SK-N-SH treated with all-trans-retinoic acid at 6 μM for 48 hours (cell line): ENCODE data around the gene FHIT.

Experiments
- ARNTL ChIP-seq: fragments of 450-650 bp; formaldehyde crosslinking; IDR thresholded peaks from 2 replicates; pipeline ENCODE4 v1.5.0; 2020; ENCODE audit warnings: low read depth, mild to moderate bottlenecking, moderate library complexity, borderline replicate concordance
- CSDC2 ChIP-seq: fragments of 250-450 bp; sonication (Bioruptor Pico); IDR thresholded peaks from 2 replicates; pipeline ENCODE4 v1.5.0; 2020; ENCODE audit warnings: mild to moderate bottlenecking, moderate library complexity
- ISL1 ChIP-seq: fragments of 250-450 bp; sonication (Bioruptor Pico); IDR thresholded peaks from 2 replicates; pipeline ENCODE4 v2.1.2; 2022; ENCODE audit warnings: mild to moderate bottlenecking, moderate library complexity
- PPARA ChIP-seq: fragments of 250-450 bp; sonication (Bioruptor Pico); IDR thresholded peaks from 2 replicates; pipeline ENCODE4 v1.5.0; 2020; ENCODE audit warnings: mild to moderate bottlenecking, borderline replicate concordance
- RARB ChIP-seq: fragments of 250-450 bp; sonication (Bioruptor Pico); IDR thresholded peaks from 2 replicates; pipeline ENCODE4 v1.8.0; 2021; ENCODE audit warnings: mild to moderate bottlenecking, moderate library complexity
- TOX ChIP-seq: fragments of 250-450 bp; sonication (Bioruptor Pico); IDR thresholded peaks from 2 replicates; pipeline ENCODE4 v1.8.0; 2021; ENCODE audit warnings: mild to moderate bottlenecking, moderate library complexity, borderline replicate concordance
- ZFP3 ChIP-seq: fragments of 250-450 bp; sonication (Bioruptor Pico); IDR thresholded peaks from 2 replicates; pipeline ENCODE4 v1.5.0; 2020; ENCODE audit warnings: mild to moderate bottlenecking, moderate library complexity
- ZFP30 ChIP-seq: fragments of 450-650 bp; formaldehyde crosslinking; IDR thresholded peaks from 2 replicates; pipeline ENCODE4 v1.5.0; 2022; ENCODE audit warnings: mild to moderate bottlenecking, moderate library complexity
- ZNF70 ChIP-seq: fragments of 450-650 bp; formaldehyde crosslinking; IDR thresholded peaks from 2 replicates; pipeline ENCODE4 v1.5.0; 2020; ENCODE audit warnings: mild to moderate bottlenecking, moderate library complexity
- TF ChIP-seq, protein P1 (sequence below): fragments of 250-450 bp; sonication (Bioruptor Pico); IDR thresholded peaks from 2 replicates; pipeline ENCODE4 v1.8.0; 2020; ENCODE audit warnings: mild to moderate bottlenecking, moderate library complexity, borderline replicate concordance
- TF ChIP-seq, protein P2 (sequence below): fragments of 250-450 bp; sonication (Bioruptor Pico); IDR thresholded peaks from 2 replicates; pipeline ENCODE4 v1.5.1; 2020; ENCODE audit warnings: low read depth, mild to moderate bottlenecking, moderate library complexity
- TF ChIP-seq, protein P3 (sequence below): fragments of 250-450 bp; sonication (Bioruptor Pico); IDR thresholded peaks from 2 replicates; pipeline ENCODE4 v1.5.0; 2020; ENCODE audit warnings: mild to moderate bottlenecking, moderate library complexity

DNA sequence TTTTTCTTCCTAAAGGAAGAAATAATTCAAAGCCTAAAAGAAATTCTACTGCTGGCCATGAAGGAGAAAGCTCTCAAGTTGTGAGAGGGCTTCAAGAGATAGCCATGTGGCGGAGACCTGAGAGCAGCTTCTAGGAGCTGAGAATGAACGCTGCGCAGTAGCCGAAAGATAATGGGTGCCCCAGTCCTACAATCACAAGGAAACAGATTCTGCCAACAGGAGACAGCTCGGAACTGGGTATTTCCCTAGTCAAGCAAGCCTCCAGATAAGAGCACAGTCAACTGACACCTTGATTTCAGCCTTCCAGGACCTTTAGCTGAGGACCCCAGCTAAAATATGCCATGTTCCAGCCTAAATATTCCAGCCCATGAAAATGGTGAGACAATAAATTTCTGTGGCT, 824.1 kb downstream of the FHIT start:
- no peak for TF ChIP-seq ZFP30 (CRISPR knock-in tag)
- TF ChIP-seq, protein P1, sequence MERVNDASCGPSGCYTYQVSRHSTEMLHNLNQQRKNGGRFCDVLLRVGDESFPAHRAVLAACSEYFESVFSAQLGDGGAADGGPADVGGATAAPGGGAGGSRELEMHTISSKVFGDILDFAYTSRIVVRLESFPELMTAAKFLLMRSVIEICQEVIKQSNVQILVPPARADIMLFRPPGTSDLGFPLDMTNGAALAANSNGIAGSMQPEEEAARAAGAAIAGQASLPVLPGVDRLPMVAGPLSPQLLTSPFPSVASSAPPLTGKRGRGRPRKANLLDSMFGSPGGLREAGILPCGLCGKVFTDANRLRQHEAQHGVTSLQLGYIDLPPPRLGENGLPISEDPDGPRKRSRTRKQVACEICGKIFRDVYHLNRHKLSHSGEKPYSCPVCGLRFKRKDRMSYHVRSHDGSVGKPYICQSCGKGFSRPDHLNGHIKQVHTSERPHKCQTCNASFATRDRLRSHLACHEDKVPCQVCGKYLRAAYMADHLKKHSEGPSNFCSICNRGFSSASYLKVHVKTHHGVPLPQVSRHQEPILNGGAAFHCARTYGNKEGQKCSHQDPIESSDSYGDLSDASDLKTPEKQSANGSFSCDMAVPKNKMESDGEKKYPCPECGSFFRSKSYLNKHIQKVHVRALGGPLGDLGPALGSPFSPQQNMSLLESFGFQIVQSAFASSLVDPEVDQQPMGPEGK (CRISPR knock-in tag): no peak
- TF ChIP-seq, protein P2, sequence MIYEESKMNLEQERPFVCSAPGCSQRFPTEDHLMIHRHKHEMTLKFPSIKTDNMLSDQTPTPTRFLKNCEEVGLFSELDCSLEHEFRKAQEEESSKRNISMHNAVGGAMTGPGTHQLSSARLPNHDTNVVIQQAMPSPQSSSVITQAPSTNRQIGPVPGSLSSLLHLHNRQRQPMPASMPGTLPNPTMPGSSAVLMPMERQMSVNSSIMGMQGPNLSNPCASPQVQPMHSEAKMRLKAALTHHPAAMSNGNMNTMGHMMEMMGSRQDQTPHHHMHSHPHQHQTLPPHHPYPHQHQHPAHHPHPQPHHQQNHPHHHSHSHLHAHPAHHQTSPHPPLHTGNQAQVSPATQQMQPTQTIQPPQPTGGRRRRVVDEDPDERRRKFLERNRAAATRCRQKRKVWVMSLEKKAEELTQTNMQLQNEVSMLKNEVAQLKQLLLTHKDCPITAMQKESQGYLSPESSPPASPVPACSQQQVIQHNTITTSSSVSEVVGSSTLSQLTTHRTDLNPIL (CRISPR knock-in tag): no peak
- no peak for TF ChIP-seq RARB
- no peak for TF ChIP-seq ISL1 (CRISPR knock-in tag)
- no peak for TF ChIP-seq CSDC2 (CRISPR knock-in tag)
- no peak for TF ChIP-seq TOX
- no peak for TF ChIP-seq ZNF70
- no peak for TF ChIP-seq ZFP3 (CRISPR knock-in tag)
- TF ChIP-seq PPARA (CRISPR knock-in tag): no peak
- no peak for TF ChIP-seq ARNTL (CRISPR knock-in tag)
- TF ChIP-seq, protein P3, sequence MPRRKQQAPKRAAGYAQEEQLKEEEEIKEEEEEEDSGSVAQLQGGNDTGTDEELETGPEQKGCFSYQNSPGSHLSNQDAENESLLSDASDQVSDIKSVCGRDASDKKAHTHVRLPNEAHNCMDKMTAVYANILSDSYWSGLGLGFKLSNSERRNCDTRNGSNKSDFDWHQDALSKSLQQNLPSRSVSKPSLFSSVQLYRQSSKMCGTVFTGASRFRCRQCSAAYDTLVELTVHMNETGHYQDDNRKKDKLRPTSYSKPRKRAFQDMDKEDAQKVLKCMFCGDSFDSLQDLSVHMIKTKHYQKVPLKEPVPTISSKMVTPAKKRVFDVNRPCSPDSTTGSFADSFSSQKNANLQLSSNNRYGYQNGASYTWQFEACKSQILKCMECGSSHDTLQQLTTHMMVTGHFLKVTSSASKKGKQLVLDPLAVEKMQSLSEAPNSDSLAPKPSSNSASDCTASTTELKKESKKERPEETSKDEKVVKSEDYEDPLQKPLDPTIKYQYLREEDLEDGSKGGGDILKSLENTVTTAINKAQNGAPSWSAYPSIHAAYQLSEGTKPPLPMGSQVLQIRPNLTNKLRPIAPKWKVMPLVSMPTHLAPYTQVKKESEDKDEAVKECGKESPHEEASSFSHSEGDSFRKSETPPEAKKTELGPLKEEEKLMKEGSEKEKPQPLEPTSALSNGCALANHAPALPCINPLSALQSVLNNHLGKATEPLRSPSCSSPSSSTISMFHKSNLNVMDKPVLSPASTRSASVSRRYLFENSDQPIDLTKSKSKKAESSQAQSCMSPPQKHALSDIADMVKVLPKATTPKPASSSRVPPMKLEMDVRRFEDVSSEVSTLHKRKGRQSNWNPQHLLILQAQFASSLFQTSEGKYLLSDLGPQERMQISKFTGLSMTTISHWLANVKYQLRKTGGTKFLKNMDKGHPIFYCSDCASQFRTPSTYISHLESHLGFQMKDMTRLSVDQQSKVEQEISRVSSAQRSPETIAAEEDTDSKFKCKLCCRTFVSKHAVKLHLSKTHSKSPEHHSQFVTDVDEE (CRISPR knock-in tag): no peak
